Upper lobe of right lung (tissue), 1 donor: Measurements from ENCODE around the gene METAP1D. TPM values are rescaled to one million over a fixed set of nuclear protein-coding genes. Genes with fewer than 3 reads are reported as not detected.

ENCODE experiments used
- ATAC-seq: fragments of 200-7000 bp; cut with Tn5 transposase; one replicate; pipeline ENCODE4 v1.9.1; 2020; ENCODE audit warnings: mild to moderate bottlenecking, moderate library complexity
- DNase-seq: peaks from one replicate; pipeline ENCODE4 v3.0.0-alpha.2; 2020
- H3K27ac ChIP-seq: fragments of 200-600 bp; one replicate; pipeline ENCODE4 v1.8.0; 2022
- H3K27me3 ChIP-seq: fragments of 200-600 bp; one replicate; pipeline ENCODE4 v1.8.0; 2022; ENCODE audit warnings: mild to moderate bottlenecking
- H3K36me3 ChIP-seq: fragments of 200-600 bp; one replicate; pipeline ENCODE4 v1.8.0; 2022
- H3K4me1 ChIP-seq: fragments of 200-600 bp; one replicate; pipeline ENCODE4 v1.8.0; 2022
- H3K4me3 ChIP-seq: fragments of 200-600 bp; one replicate; pipeline ENCODE4 v1.8.0; 2022; ENCODE audit warnings: mild to moderate bottlenecking
- H3K9me3 ChIP-seq: fragments of 200-600 bp; one replicate; pipeline ENCODE4 v1.8.0; 2022
- CTCF ChIP-seq: fragments of 200-600 bp; IDR thresholded peaks from one replicate; pipeline ENCODE4 v1.8.0; 2022; ENCODE audit warnings: antibody characterized with exemption
- intact Hi-C: fragments of 100-400 bp; cut with DNase I; formaldehyde crosslinking; loops from one replicate; pipeline ENCODE4 v1.11.0; 2022
- total RNA-seq: library from RNA; stranded (reverse); fragmentation: NEBNext Ultra II Directional; extraction: Animal tissue kit (Norgen Biotek cat#: 25700); gene quantifications from one replicate; pipeline ENCODE4 v1.2.1, GENCODE V29; 2021
- donor health status: DM: no; HTN: yes; CAD: no; lungs with severe emphysema.

METAP1D gene
- total RNA-seq, 1 donor from 2014 or later = 4.1 TPM

- no peaks in the 10 kb centered on the region for H3K9me3 ChIP-seq
- no peak overlapping the region for H3K27ac ChIP-seq
- H3K4me1 ChIP-seq = no peaks in the 10 kb centered on the region
- no peak for DNase-seq
- no peaks in the 10 kb centered on the region for H3K27me3 ChIP-seq
- ATAC-seq = no peak
- TF ChIP-seq CTCF = no peak
- H3K36me3 ChIP-seq = no peaks in the 10 kb centered on the region
- no peak overlapping the region for H3K4me3 ChIP-seq
- intact Hi-C loops = no loop called here
These were observed 47.3 kb downstream of the METAP1D start for GRCh38 chr2:172046866-172047565.

DNA sequence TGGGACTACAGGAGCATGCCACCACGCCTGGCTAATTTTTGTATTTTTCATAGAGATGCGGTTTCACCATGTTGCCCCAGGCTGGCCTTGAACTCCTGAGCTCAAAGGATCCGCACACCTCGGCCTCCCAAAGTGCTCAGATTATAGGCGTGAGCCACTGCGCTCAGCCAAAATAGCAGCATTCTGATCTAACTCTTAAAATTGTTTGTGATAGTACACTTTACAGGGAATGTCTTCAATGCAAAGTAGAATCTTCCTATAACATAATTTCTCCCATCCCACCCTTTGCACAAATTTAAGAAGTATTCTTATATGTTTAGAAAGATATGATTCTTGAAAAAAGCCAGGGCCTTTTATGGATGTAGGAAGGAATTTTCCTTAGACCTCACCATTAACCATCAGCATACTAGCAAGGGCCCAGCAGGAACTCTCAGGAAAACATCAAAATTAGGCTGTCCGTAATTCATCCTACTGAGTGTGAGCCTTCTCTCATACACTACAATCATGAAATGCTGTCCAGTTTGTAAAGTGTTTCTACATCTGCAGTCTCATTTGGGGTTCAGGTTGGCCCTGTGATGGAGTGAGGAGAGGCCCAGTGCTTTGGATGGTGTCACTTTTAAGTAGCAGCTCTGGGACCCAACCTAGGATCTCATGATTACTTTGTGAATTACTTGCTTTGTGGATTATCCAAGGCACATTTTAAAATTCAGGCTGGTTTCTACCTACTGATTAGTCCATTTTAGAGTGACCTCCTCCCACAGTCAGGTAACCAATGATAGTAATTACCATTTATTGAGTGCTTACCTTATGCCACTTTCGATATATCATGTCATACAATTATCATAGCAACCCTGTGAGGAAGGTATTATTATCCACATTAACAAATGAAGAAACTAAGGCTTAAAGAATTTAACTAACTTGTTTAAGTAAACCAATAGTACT, 48.1 kb downstream of the METAP1D start:
- Histone ChIP-seq H3K27me3 (no peaks in the 10 kb centered on the region), H3K27ac (no peak overlapping the region), H3K4me1 (no peaks in the 10 kb centered on the region), H3K36me3 (no peaks in the 10 kb centered on the region), H3K9me3 (no peaks in the 10 kb centered on the region), H3K4me3 (no peak overlapping the region)
- ATAC-seq = no peak
- TF ChIP-seq CTCF = no peak
- DNase-seq = no peak
- intact Hi-C loops = no loop called here

DNA sequence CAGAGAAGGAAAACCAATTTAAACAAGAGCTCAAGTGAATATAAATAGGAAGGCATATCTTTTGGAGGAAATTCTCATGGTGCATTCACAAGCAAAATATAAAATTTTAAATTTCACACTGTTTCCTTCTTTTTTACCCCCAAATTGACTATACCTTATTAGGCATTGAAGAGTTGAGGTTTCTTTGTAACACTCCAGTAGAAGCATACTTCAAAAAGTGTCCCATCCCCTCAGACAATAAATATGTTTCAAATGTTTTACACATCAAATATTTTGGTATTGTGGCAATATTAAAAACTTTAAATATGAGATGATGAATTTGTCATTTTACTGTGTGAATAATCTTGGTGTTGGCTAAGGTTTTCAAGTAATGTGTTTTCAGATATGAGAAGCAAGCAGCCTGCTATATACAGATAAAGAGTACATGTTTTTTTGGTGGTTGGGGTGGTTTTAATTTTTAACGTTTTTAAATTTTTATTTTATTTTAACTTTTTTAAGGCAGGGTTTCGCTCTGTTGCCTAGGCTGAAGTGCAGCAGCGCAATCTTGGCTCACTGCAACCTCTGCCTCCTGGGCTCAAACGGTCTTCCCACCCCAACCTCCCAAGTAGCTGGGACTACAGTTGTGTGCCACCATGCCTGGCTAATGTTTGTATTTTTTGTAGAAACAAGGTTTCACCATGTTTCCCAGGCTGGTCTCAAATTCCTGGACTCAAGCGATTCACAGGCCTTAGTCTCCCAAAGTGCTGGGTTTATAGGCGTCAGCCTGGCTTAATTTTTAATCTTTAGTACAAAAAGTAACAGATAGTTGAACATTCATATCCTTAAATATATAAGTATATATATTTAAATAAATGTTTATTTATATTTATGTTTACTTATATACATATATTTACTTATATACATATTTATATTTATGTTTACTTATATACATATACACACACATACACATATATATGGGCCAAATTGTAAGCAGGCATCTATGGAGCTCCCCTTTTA, 49.1 kb downstream of the METAP1D start:
- intact Hi-C loops = no loop called here
- TF ChIP-seq CTCF = no peak
- no peak for DNase-seq
- H3K27me3 ChIP-seq = no peaks in the 10 kb centered on the region
- H3K9me3 ChIP-seq = no peaks in the 10 kb centered on the region
- H3K36me3 ChIP-seq = no peaks in the 10 kb centered on the region
- H3K4me3 ChIP-seq = no peak overlapping the region
- ATAC-seq = no peak
- no peak overlapping the region for H3K27ac ChIP-seq
- no peaks in the 10 kb centered on the region for H3K4me1 ChIP-seq

GRCh38 chr2:172049567-172050120, 49.9 kb downstream of the METAP1D start:
- Histone ChIP-seq H3K4me1 (no peaks in the 10 kb centered on the region), H3K27ac (no peak overlapping the region), H3K27me3 (no peaks in the 10 kb centered on the region), H3K9me3 (no peaks in the 10 kb centered on the region), H3K4me3 (no peak overlapping the region), H3K36me3 (no peaks in the 10 kb centered on the region)
- no peak for DNase-seq
- no peak for ATAC-seq
- TF ChIP-seq CTCF = no peak
- intact Hi-C loops = no loop called here

DNA sequence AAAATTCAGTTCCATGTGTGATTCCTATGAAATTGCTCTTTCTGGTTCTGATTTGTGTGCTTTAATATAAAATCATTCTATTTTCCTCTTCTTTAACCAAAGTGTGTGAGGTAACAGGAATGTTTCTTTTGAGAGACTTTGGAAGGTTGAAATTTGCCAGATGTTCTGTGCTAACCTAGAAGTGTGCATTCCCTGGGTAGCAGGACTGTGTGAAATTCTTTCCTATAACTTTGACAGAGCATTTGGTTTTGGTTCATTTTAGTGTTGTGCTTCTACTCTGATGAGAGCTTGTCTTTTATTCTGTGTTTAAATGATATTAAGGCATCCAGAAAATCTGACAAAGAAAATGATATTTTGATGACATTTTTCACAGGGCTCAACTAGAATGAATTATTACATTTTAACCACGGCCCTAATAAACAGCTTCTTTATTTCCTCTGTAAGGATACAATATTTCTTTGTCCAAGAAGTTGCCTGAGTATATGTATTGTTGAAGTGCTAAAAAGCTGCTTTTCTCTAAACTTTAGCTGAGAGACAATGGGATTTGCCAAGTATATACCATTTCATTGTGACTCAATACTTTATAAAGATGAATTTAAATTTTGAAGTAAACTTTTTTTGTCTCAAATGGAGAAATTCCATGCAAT, 50.8 kb downstream of the METAP1D start:
- no peaks in the 10 kb centered on the region for H3K27me3 ChIP-seq
- H3K36me3 ChIP-seq = no peaks in the 10 kb centered on the region
- no peak overlapping the region for H3K4me3 ChIP-seq
- no peak overlapping the region for H3K27ac ChIP-seq
- no peaks in the 10 kb centered on the region for H3K4me1 ChIP-seq
- DNase-seq (no peak), ATAC-seq (no peak)
- TF ChIP-seq CTCF = no peak
- H3K9me3 ChIP-seq = no peaks in the 10 kb centered on the region
- intact Hi-C loops = no loop called here
